GM23248 (cell line): ENCODE data around the gene CR1. TPM values are rescaled to one million over a fixed set of nuclear protein-coding genes. Genes with fewer than 3 reads are reported as not detected.
A peak's percentile ranks its signal among the peaks of the same experiment; 100 is the strongest.

Experiments used
- DNase-seq: peaks from one replicate; pipeline ENCODE4 v3.0.0-alpha.2; 2015
- H2AFZ ChIP-seq: fragments of 200-600 bp; sonication (generic); 2 replicates; pipeline ENCODE4 v1.6.1; 2016; ENCODE audit warnings: antibody characterized with exemption
- H3F3A ChIP-seq: fragments of 200-600 bp; sonication (generic); 2 replicates; pipeline ENCODE4 v1.6.1; 2016; ENCODE audit warnings: mild to moderate bottlenecking, antibody characterized with exemption, mixed run types; ENCODE audit not compliant: insufficient read depth
- H3K27ac ChIP-seq: fragments of 200-600 bp; sonication (generic); 2 replicates; pipeline ENCODE4 v1.5.1; 2016; ENCODE audit warnings: mild to moderate bottlenecking
- H3K27me3 ChIP-seq: fragments of 200-600 bp; sonication (generic); replicated peaks from 2 replicates; pipeline ENCODE4 v1.6.1; 2016; ENCODE audit warnings: mild to moderate bottlenecking; ENCODE audit not compliant: insufficient read depth
- H3K36me3 ChIP-seq: fragments of 200-600 bp; sonication (generic); 2 replicates; pipeline ENCODE4 v1.6.1; 2016; ENCODE audit warnings: low read depth, mild to moderate bottlenecking
- H3K4me1 ChIP-seq: fragments of 200-600 bp; sonication (generic); 2 replicates; pipeline ENCODE4 v1.6.1; 2016; ENCODE audit warnings: mild to moderate bottlenecking; ENCODE audit not compliant: insufficient read depth
- H3K4me2 ChIP-seq: fragments of 200-600 bp; sonication (generic); one replicate; pipeline ENCODE4 v1.6.1; 2016; ENCODE audit warnings: mild to moderate bottlenecking; ENCODE audit not compliant: unreplicated experiment
- H3K4me3 ChIP-seq: fragments of 200-600 bp; sonication (generic); 2 replicates; pipeline ENCODE4 v1.5.1; 2016; ENCODE audit warnings: mild to moderate bottlenecking
- H3K79me2 ChIP-seq: fragments of 200-600 bp; sonication (generic); 2 replicates; pipeline ENCODE4 v1.6.1; 2016; ENCODE audit warnings: mild to moderate bottlenecking; ENCODE audit not compliant: insufficient read depth
- H3K9ac ChIP-seq: fragments of 200-600 bp; sonication (generic); 2 replicates; pipeline ENCODE4 v1.6.1; 2016; ENCODE audit warnings: mild to moderate bottlenecking
- H3K9me2 ChIP-seq: fragments of 200-600 bp; sonication (generic); 2 replicates; pipeline ENCODE4 v1.6.1; 2016; ENCODE audit warnings: mixed run types, mild to moderate bottlenecking, moderate library complexity; ENCODE audit not compliant: insufficient read depth
- H3K9me3 ChIP-seq: fragments of 200-600 bp; sonication (generic); one replicate; pipeline ENCODE4 v1.6.1; 2017; ENCODE audit warnings: low read depth
- H4K20me1 ChIP-seq: fragments of 200-600 bp; sonication (generic); 2 replicates; pipeline ENCODE4 v1.6.0; 2016; ENCODE audit not compliant: insufficient read depth
- EZH2 ChIP-seq: fragments of 200-600 bp; sonication (generic); IDR thresholded peaks from 2 replicates; pipeline ENCODE4 v1.6.1; 2018; ENCODE audit warnings: antibody characterized with exemption, mild to moderate bottlenecking; ENCODE audit not compliant: insufficient read depth, poor library complexity, severe bottlenecking
- EZH2phosphoT487 ChIP-seq: fragments of 200-600 bp; sonication (generic); IDR thresholded peaks from 2 replicates; pipeline ENCODE4 v1.6.1; 2018; ENCODE audit warnings: antibody characterized with exemption, moderate library complexity, mild to moderate bottlenecking, low read depth; ENCODE audit not compliant: insufficient read depth
- WGBS, 2 experiments: methylation state at CpG; one replicate each; pipeline ENCODE4 v1.1.6; 2015 to 2017; ENCODE audit warnings: low lambda C conversion rate in 2 of 2, low coverage in 1 of 2; ENCODE audit errors: missing lambda C conversion rate in 2 of 2; 5-methylcytosine and 5-hydroxymethylcytosine counted together
- in situ Hi-C: fragments of 300-500 bp; cut with MboI; formaldehyde crosslinking; loops from 2 replicates; pipeline ENCODE4 v1.15.0; 2020
- polyA plus RNA-seq: library from polyadenylated mRNA; unstranded; fragments of >200 nt; fragmentation: Nextera tagmentation; extraction: Ambion mirVana; gene quantifications from 2 replicates; pipeline ENCODE4 v1.2.1, GENCODE V29; 2016
- total RNA-seq: library from RNA; depleted of rRNA; stranded (reverse); fragments of >200 nt; shearing (Covaris generic); gene quantifications from 2 replicates; pipeline ENCODE4 v1.2.3, GENCODE V29; 2014

CR1 gene
- total and polyA plus RNA-seq, 2 experiments from 2014 or later: not detected

- Histone ChIP-seq H3K27me3 (peaks cover 37% of the 10 kb centered on the region), H3K9me3 (no peaks in the 10 kb centered on the region), H3K4me3 (no peak overlapping the region), H3K4me1 (no peaks in the 10 kb centered on the region), H3K4me2 (no peak overlapping the region), H3F3A (peaks cover 6% of the 10 kb centered on the region), H3K36me3 (no peaks in the 10 kb centered on the region), H3K27ac (no peak overlapping the region), H3K9me2 (no peaks in the 10 kb centered on the region), H3K79me2 (no peaks in the 10 kb centered on the region), H2AFZ (no peak overlapping the region), H4K20me1 (no peaks in the 10 kb centered on the region), H3K9ac (no peak overlapping the region)
- 63 to 85% methylated on average over 1 of the region's 1 CpG for WGBS, 2 experiments
- DNase-seq: no peak
- in situ Hi-C loops: no loop called here
- TF ChIP-seq EZH2 (no peak), EZH2phosphoT487 (no peak)
These were observed 37.5 kb upstream of the CR1 start for GRCh38 chr1:207458414-207458813.

- Histone ChIP-seq H3K9me3 (no peaks in the 10 kb centered on the region), H3K9ac (no peak overlapping the region), H3K27ac (no peak overlapping the region), H3K27me3 (peaks cover 33% of the 10 kb centered on the region), H3K4me3 (no peak overlapping the region), H2AFZ (no peak overlapping the region), H3K36me3 (no peaks in the 10 kb centered on the region), H3K79me2 (no peaks in the 10 kb centered on the region), H3K4me2 (no peak overlapping the region), H3K4me1 (no peaks in the 10 kb centered on the region), H4K20me1 (no peaks in the 10 kb centered on the region), H3F3A (peaks cover 6% of the 10 kb centered on the region), H3K9me2 (no peaks in the 10 kb centered on the region)
- in situ Hi-C loops: no loop called here
- TF ChIP-seq EZH2 (no peak), EZH2phosphoT487 (no peak)
- no peak for DNase-seq
- WGBS, 2 experiments: 43 to 60% methylated on average over 2 of the region's 2 CpGs
These were observed 36.9 kb upstream of the CR1 start for GRCh38 chr1:207459008-207459407.

GRCh38 chr1:207461649-207462048, 34.3 kb upstream of the CR1 start:
- Histone ChIP-seq H3F3A (peaks cover 6% of the 10 kb centered on the region), H3K4me1 (no peaks in the 10 kb centered on the region), H3K36me3 (no peaks in the 10 kb centered on the region), H3K4me2 (no peak overlapping the region), H3K4me3 (no peak overlapping the region), H3K9me2 (no peaks in the 10 kb centered on the region), H4K20me1 (no peaks in the 10 kb centered on the region), H3K79me2 (no peaks in the 10 kb centered on the region), H3K9me3 (no peaks in the 10 kb centered on the region), H3K9ac (no peak overlapping the region), H3K27ac (no peak overlapping the region), H2AFZ (no peak overlapping the region), H3K27me3 (peaks cover 7% of the 10 kb centered on the region)
- no peak for DNase-seq
- in situ Hi-C loops: no loop called here
- TF ChIP-seq EZH2phosphoT487 (no peak), EZH2 (no peak)
- 76 to 90% methylated on average over 1 of the region's 1 CpG for WGBS, 2 experiments

GRCh38 chr1:207462535-207462934, 33.4 kb upstream of the CR1 start:
- peaks cover 6% of the 10 kb centered on the region for H3F3A ChIP-seq
- H3K4me3 ChIP-seq: no peak overlapping the region
- no peaks in the 10 kb centered on the region for H3K9me3 ChIP-seq
- TF ChIP-seq EZH2phosphoT487: no peak
- TF ChIP-seq EZH2: no peak
- no peaks in the 10 kb centered on the region; the same call in none of the 2 replicates for H3K27me3 ChIP-seq
- in situ Hi-C loops: no loop called here
- no peak overlapping the region for H3K4me2 ChIP-seq
- H3K4me1 ChIP-seq: no peaks in the 10 kb centered on the region
- no peak overlapping the region for H3K9ac ChIP-seq
- H3K36me3 ChIP-seq: no peaks in the 10 kb centered on the region
- H2AFZ ChIP-seq: no peak overlapping the region
- DNase-seq: no peak
- H3K27ac ChIP-seq: no peak overlapping the region
- H4K20me1 ChIP-seq: no peaks in the 10 kb centered on the region
- H3K9me2 ChIP-seq: no peaks in the 10 kb centered on the region
- no peaks in the 10 kb centered on the region for H3K79me2 ChIP-seq

GRCh38 chr1:207463021-207463420, 32.9 kb upstream of the CR1 start:
- Histone ChIP-seq H4K20me1 (no peaks in the 10 kb centered on the region), H3K79me2 (no peaks in the 10 kb centered on the region), H3F3A (peaks cover 6% of the 10 kb centered on the region), H3K4me3 (no peak overlapping the region), H3K4me2 (no peak overlapping the region), H3K9me2 (no peaks in the 10 kb centered on the region), H3K9me3 (no peaks in the 10 kb centered on the region), H3K36me3 (no peaks in the 10 kb centered on the region), H2AFZ (no peak overlapping the region), H3K9ac (no peak overlapping the region), H3K4me1 (no peaks in the 10 kb centered on the region), H3K27me3 (no peaks in the 10 kb centered on the region; the same call in none of the 2 replicates), H3K27ac (no peak overlapping the region)
- DNase-seq: peak; percentile 33
- TF ChIP-seq EZH2: no peak
- in situ Hi-C loops: no loop called here
